ENCODE data around the gene KNOP1. TPM values are rescaled to one million over a fixed set of nuclear protein-coding genes. Genes with fewer than 3 reads are reported as not detected.

Gene KNOP1
- 10 to 100 TPM; 27.8 to 28.6 TPM for total RNA-seq

DNA sequence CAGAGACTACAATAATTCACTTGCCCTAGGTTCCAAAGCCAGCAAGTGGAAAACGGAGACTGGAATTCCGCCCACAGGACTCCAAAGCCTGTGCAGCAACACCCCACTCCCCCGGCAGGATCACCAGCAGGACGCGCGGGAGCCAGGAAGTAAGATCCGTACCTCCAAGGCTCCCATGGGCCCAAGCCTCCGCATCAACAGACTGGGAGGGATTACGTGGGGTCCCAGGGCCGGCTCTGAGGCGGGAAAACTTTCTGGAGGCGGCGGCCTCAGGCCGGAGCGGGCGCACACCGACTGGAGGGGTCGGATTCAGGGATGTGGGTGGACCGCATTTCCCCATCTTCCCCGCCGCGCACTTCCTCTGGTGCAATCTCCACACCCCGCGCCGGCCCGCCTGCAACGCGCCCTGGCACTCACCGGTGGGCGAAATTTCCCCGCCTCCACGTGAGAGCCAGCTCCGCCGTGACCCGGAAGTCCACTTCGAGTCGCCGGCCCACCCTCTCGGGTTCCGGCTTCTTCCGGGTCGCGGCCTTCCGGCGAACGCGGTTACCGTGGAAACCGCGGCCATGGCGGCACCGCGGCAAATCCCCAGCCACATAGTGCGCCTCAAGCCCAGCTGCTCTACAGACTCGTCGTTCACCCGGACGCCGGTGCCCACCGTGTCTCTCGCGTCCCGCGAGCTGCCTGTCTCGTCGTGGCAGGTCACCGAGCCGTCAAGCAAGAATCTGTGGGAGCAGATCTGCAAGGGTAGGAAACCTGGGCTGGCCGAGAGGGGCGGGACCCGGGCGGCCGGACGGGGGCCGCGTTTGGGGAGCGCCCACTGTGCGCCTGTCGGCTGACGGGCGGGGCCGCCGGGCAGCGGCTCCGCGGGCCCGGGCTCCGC, at the start of gene KNOP1, which contains the start of gene IQCK:
Gene KNOP1, minus strand, starts transcription at position 487 of the 883 bp plus-strand sequence. CDS start 3,192 bp downstream, outside the sequence.
Gene IQCK, plus strand, starts transcription at position 531 of the 883 bp plus-strand sequence. Its CDS starts 36 bp downstream, at position 567.
- ChIA-PET CTCF (interaction anchor here (0.6 to 1.2 kb wide), 4 partner anchors 117 to 168 kb away, joined by 3 to 4 read pairs (median 4); partner anchors contain the start of gene VPS35L), POLR2A (interaction anchor here (0.7 to 1.7 kb wide), 7 partner anchors 8 to 166 kb away, joined by 3 to 7 read pairs (median 3); no protein-coding TSS in a partner anchor)
- peak; percentile 93 for ATAC-seq
- intact Hi-C loops (cut with micrococcal nuclease), result loop anchor here (5.0 kb wide), 1 partner anchor 161 kb away; the partner anchor contains the start of gene VPS35L
- H3K4me3 Mint-ChIP-seq, result peak within 1 kb of the TSS; percentile 95
- H3K27ac Mint-ChIP-seq, result peak within 1 kb of the TSS; percentile 88
- H3K9me3 Mint-ChIP-seq, result no peaks in the 10 kb centered on the region
- DNase-seq, result peak; percentile 91
- no peaks in the 10 kb centered on the region for H3K27me3 Mint-ChIP-seq
- peaks cover 20% of the 10 kb centered on the region for H3K4me1 Mint-ChIP-seq (ENCODE audit: low read depth)
- peaks cover 25% of the 10 kb centered on the region for H3K36me3 Mint-ChIP-seq (ENCODE audit: low read depth)
- TF ChIP-seq, protein P1, sequence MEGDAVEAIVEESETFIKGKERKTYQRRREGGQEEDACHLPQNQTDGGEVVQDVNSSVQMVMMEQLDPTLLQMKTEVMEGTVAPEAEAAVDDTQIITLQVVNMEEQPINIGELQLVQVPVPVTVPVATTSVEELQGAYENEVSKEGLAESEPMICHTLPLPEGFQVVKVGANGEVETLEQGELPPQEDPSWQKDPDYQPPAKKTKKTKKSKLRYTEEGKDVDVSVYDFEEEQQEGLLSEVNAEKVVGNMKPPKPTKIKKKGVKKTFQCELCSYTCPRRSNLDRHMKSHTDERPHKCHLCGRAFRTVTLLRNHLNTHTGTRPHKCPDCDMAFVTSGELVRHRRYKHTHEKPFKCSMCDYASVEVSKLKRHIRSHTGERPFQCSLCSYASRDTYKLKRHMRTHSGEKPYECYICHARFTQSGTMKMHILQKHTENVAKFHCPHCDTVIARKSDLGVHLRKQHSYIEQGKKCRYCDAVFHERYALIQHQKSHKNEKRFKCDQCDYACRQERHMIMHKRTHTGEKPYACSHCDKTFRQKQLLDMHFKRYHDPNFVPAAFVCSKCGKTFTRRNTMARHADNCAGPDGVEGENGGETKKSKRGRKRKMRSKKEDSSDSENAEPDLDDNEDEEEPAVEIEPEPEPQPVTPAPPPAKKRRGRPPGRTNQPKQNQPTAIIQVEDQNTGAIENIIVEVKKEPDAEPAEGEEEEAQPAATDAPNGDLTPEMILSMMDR (IDR thresholded peaks at IDR 0.05), result no peak

DNA sequence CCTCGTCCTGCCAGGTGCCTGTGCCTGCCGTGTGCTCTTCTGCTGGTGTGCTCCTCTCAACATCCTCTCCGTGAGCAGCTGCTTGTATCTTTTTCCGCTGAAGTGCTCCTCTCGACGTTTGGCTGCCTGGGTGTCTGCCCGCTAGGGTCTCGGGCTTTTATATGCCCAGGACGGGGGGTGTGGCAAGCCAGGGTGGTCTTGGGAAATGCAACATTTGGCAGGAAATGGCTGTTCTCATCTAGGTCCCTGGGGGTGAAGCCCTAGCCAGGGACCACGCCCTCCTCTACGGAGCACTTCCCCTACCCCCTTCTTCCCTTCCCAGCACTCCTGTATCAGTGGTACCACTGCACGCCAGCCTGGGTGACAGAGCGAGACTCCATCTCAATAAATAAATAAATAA, 49.5 kb upstream of the KNOP1 start:
- H3K27me3 Mint-ChIP-seq, result no peaks in the 10 kb centered on the region
- intact Hi-C loops (cut with micrococcal nuclease), result no loop called here
- POLR2A ChIA-PET, result no interaction called here
- CTCF ChIA-PET, result no interaction called here
- TF ChIP-seq, protein P1 (IDR thresholded peaks at IDR 0.05), result no peak
- H3K9me3 Mint-ChIP-seq, result peaks cover 5% of the 10 kb centered on the region
- no peak overlapping the region for H3K4me3 Mint-ChIP-seq
- peaks cover 1% of the 10 kb centered on the region for H3K36me3 Mint-ChIP-seq (ENCODE audit: low read depth)
- DNase-seq, result no peak
- no peak overlapping the region for H3K27ac Mint-ChIP-seq
- ATAC-seq, result no peak
- H3K4me1 Mint-ChIP-seq (ENCODE audit: low read depth), result no peaks in the 10 kb centered on the region

GRCh38 chr16:19766988-19767387, 49.0 kb upstream of the KNOP1 start:
- Mint-ChIP-seq H3K27me3 (no peaks in the 10 kb centered on the region), H3K4me3 (no peak overlapping the region), H3K27ac (no peak overlapping the region), H3K9me3 (peaks cover 5% of the 10 kb centered on the region), H3K36me3 (ENCODE audit: low read depth) (peaks cover 1% of the 10 kb centered on the region), H3K4me1 (ENCODE audit: low read depth) (no peaks in the 10 kb centered on the region)
- TF ChIP-seq, protein P1 (IDR thresholded peaks at IDR 0.05), result no peak
- ChIA-PET POLR2A (no interaction called here), CTCF (no interaction called here)
- intact Hi-C loops (cut with micrococcal nuclease), result no loop called here
- ATAC-seq (no peak), DNase-seq (no peak)

- ChIA-PET POLR2A (no interaction called here), CTCF (no interaction called here)
- H3K4me1 Mint-ChIP-seq (ENCODE audit: low read depth), result no peaks in the 10 kb centered on the region
- DNase-seq, result no peak
- ATAC-seq, result no peak
- H3K27me3 Mint-ChIP-seq, result no peaks in the 10 kb centered on the region
- peaks cover 5% of the 10 kb centered on the region for H3K9me3 Mint-ChIP-seq
- no peak overlapping the region for H3K27ac Mint-ChIP-seq
- TF ChIP-seq, protein P1 (IDR thresholded peaks at IDR 0.05), result no peak
- no peak overlapping the region for H3K4me3 Mint-ChIP-seq
- H3K36me3 Mint-ChIP-seq (ENCODE audit: low read depth), result peaks cover 1% of the 10 kb centered on the region
- intact Hi-C loops (cut with micrococcal nuclease), result no loop called here
Measured at GRCh38 chr16:19766554-19766884, 48.5 kb upstream of the KNOP1 start.
